Measurements from ENCODE around the gene TMEM62.
"Not testable (repeated sequence)": the region's sequence is repeated elsewhere in the genome, so short reads cannot be mapped to it uniquely, and the experiment has no call there.

Gene TMEM62

DNA sequence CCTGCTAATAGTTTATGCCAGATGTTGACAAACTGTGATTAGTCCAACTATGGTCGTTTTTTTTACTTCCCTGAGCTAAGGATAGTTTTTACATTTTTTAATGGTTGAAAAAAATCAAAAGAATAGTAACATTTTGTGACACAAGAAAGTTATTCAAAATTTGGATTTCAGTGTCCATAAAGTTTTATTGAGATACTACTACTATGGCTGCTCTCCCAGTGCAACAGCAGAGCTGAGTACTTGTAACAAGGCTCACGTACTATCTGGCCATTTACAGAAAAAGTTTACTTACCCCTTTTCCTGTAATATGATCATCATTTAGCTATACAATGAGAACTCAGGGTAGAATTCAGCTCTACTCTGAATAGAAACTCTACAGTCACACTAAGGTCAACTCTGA lies 11.5 kb upstream of the TMEM62 start:
- DNase-seq (ENCODE audit: low read depth in 3 of 3, low spot score in 1 of 3): no peak

DNA sequence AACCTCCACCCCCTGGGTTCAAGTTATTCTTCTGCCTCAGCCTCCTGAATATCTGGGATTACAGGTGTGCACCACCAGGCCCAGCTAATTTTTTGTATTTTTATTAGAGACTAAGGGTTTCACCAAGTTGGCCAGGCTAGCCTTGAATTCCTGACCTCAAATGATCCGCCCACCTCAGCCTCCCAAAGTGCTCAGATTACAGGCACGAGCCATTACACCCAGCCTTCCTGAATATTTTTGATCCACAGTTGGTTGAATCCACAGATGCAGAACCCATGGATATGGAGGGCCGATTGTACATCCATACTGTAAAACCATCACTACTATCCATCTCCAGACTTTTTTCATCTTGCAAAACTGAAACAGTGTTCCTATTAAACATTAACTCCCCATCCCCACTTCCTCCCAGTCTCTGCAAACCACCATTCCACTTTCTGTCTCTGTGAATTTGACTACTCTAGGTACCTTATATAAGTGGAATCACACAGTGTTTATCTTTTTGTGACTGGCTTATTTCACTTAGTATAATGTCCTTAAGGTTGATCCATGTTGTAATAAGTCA lies 8.2 kb upstream of the TMEM62 start:
- DNase-seq (ENCODE audit: low read depth in 3 of 3, low spot score in 1 of 3): no peak

DNA sequence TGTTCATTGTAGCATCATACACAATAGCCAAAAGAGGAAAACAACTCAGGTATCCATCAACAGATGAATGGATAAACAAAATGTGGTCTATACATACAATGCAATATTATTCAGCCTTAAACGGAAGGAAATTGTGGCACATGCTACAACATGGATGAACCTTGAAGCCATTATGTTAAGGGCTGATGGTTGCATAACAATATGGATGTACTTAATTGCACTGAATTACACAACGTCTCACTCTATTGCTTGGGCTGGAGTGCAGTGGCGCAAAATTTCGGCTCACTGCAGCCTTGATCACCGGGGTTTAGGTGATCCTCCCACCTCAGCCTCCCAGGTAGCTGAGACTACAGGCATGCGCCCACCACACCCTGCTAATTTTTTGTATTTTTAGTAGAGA lies 7.0 kb upstream of the TMEM62 start:
- no peak for DNase-seq (ENCODE audit: low read depth in 3 of 3, low spot score in 1 of 3)

DNA sequence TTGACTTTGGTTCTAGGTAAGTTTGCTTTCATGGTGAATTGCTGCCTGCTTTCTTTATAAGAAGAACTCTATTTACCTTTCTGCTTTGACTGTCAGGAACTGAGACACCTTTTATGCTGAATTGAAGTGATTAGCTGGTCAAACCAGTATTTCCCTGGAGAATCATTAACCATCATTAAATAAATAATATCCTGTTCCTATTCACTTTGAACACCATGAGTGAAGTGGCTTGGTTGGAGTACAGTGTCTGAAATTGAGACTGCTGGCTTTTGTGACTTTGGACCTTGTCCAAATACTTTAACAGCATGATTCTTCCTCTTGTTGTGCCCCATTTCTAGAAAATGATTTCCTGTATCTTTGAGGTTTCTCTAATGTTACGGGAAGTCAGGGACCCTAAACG lies 5.6 kb upstream of the TMEM62 start:
- no peak for DNase-seq (ENCODE audit: low read depth in 3 of 3, low spot score in 1 of 3)

DNA sequence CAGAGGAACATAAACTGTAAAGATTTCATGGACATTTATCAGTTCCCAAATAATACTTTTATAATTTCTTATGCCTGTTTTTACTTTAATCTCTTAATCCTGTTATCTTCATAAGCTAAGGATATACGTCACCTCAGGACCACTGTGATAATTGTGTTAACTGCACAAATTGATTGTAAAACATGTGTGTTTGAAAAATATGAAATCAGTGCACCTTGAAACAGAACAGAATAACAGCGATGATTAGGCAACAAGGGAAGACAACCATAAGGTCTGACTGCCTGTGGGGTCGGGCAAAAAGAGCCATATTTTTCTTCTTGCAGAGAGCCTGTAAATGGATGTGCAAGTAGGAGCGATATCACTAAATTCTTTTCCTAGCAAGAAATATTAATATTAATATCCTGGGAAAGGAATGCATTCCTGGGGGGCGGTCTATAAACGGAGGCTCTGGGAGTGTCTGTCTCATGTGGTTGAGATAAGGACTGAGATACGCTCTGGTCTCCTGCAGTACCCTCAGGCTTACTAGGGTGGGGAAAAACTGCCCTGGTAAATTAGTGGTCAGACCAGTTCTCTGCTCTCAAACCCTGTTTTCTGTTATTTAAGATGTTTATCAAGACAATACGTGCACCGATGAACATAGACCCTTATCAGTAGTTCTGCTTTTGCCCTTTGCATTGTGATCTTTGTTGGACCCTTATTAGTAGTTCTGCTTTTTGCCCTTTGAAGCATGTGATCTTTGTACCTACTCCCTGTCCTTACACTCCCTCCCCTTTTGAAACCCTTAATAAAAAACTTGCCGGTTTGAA lies 5.0 kb upstream of the TMEM62 start:
- DNase-seq (ENCODE audit: low read depth in 3 of 3, low spot score in 1 of 3): not testable (repeated sequence)

DNA sequence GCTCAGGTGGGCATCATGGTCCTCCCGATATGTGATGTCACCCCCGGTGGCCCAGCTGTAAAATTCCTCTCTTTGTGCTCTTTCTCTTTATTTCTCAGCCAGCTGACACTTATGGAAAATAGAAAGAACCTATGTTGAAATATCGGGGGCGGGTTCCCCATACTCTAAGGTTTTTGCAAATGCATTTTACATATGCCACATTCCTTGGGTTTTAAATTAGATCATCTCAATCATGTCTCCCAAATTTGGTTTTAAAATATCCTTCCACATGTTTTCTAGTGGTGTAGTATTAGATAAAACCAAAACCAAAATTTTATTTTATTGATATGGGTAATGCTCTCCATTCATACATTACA lies 4.4 kb upstream of the TMEM62 start:
- no peak for DNase-seq (ENCODE audit: low read depth in 3 of 3, low spot score in 1 of 3)

DNA sequence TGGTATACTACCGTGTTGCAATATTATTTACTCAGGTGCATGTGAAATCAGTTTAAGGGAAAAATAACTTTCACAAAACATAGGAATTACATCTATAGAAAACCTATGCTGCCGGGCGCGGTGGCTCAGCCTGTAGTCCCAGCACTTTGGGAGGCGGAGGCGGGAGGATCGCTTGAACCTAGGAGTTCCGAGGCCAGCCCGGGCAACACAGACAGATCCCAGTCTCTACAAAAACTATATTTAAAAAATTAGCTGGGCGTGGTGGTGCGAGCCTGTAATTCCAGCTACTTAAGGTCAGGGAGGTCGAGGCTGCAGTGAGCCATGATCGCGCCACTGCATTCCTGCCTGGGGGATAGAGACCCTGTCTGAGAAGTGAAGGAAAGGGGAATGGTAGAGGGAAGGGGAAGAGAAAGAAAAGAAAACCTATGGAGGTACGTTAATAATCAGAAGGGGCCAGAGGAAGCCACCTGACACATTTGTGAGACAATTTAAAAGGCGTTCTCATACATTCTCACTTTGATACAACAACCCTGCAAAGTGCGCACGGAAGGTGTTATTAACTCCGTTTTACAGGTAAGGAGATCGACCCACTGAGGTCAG lies 456 bp upstream of the TMEM62 start:
- DNase-seq (ENCODE audit: low read depth in 3 of 3, low spot score in 1 of 3): no peak

DNA sequence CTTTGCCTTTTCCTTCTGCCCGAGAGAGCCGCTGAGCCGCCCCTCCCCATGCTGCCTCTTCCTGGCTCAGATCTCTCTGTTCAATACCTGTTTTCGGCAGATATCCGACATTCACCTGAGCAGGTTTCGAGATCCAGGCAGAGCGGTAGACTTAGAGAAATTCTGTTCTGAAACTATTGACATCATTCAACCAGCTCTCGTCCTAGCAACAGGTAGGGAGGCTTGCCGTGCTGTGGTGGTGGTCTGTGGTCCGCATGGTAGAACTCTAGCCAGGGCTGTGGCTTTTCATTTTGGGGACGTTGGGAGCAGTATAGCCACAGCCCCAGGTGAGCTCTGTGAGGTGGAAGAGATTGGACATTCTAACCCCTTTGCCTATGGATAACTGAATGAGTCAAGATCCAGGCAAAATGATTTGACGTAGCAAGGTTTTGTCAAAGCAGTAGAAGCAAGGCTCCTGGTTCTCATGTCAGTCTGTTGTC lies 810 bp downstream of the TMEM62 start:
- DNase-seq (ENCODE audit: low read depth in 3 of 3, low spot score in 1 of 3): no peak

DNA sequence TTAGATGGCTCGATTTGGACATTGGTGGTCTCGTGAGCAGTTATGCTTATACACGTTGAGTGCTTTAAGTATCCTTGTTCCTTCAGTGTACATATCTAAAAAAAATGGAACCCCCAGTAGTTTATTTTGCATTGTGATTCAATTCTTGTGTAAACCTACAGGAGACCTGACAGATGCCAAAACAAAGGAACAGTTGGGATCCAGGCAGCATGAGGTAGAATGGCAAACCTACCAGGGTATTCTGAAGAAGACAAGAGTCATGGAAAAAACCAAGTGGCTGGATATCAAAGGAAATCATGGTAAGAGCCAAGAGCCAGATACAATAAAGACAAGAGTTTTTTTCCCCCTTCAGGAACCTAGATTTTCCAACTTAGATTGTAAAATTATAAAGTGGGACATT lies 2.0 kb downstream of the TMEM62 start:
- no peak for DNase-seq (ENCODE audit: low read depth in 3 of 3, low spot score in 1 of 3)

DNA sequence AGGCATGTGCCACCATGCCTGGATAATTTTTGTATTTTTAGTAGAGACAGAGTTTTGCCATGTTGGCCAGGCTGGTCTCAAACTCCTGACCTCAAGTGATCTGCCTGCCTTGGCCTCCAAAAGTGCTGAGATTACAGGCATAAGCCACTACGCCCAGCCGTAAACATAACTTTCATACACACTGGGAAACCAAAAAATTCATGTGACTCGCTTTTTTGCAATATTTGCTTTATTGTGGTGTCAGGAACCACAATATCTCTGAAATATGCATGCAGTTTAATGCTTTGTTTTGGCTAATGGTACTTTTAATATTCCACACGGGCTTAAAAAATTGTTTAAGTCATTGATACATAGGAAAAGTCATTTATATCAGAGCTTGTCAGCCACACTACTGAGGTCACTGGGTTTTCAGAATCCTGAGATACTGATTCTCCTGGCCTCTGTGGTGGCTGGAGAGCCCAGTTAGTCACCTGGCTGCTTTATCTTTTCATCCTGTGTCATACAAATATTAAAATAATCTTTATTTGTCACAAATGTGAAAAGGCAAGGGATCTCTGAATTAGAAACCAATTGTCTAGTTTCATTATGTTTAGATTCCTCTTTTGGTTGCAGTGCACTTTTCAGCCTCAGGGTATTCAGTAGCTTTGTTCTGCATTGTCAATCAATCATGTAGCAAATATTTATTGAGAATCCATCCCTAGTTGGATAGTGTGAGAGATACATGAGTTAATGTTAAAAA lies 10.0 kb downstream of the TMEM62 start:
- no peak for DNase-seq (ENCODE audit: low read depth in 3 of 3, low spot score in 1 of 3)

DNA sequence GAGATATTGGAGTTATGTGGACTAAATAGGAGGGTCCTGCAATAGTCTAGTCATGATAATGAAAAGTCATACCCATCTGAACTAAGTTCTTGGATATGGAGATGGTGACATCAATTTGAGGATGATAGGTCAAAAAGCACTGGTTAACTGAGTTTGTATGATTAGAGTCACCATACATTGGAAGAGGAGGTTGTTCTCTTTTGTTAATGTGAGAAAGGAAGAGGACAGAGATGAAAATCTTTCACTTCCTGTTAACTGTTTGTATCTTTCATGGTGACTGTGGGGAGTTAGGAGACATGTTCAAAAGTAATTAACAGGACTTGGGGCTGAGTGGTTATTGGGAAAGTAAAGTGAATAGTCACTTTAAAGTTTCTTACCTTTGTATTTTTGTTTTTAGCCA lies 11.1 kb downstream of the TMEM62 start:
- DNase-seq (ENCODE audit: low read depth in 3 of 3, low spot score in 1 of 3): no peak

DNA sequence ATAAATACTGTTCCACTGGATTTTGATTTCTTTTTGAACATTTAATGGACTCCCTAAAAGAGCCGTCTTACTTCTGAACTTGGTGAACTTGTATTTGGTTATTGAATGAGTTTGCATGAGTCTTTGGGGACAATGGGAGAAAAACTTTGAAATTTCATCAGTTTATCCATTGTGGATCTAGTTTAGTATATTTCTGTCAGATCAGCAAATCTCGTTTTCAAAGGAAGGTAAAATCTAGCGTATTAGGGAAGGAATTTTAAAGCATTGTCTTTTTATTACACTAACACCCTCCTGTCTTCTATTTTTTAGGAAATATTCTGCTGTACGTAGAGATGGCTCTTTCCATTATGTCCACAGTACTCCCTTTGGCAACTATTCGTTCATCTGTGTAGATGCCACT lies 12.8 kb downstream of the TMEM62 start:
- DNase-seq (ENCODE audit: low read depth in 3 of 3, low spot score in 1 of 3): no peak

DNA sequence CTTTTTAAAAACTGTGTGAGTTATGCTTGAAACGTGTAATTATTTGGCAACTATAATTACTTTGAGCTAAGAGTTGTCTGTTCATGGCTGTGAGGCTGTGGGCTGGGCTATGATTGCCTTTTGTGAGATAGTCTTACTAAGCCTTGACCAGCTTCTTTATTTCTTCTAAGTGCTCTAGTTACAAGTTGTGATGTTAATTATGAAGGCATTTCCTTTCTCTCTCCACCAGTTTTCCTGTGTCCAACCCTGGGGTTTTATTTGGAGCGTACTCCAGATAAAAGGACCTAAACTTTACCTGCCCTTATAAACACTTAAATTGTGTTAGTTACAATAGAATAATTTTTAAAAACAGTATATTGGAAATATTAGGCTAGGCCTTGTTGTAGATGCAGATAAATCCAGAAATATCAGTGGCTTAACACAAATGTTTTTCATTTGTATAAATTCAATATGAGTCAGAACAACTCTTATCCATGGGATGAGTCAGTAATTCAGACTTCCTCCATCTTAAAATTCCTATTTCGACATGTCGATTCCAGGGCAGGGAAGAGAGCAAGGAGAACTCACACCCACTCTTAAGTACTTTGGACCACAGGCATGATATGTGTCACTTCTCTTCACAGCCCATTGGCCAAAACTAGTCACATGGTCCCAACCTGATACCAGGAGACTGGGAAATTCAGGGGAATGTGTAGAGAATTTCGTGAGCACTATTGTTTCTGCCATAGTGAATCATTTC lies 17.0 kb downstream of the TMEM62 start:
- no peak for DNase-seq (ENCODE audit: low read depth in 3 of 3, low spot score in 1 of 3)

DNA sequence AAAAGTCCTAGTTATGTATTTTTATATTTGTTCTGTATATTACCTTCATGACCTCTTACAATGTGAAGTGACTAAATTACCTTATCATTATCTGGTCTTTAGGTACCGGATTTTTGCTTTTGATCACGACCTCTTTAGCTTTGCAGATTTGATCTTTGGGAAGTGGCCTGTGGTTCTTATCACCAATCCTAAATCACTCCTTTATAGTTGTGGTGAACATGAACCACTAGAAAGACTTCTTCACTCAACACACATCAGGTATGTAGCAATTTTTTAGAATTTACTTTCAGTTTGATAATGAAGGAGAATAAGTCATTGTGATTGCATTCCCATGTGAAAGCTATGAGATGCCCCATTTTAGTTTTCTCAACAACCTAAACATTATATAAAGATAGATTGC lies 18.3 kb downstream of the TMEM62 start:
- DNase-seq (ENCODE audit: low read depth in 3 of 3, low spot score in 1 of 3): no peak

DNA sequence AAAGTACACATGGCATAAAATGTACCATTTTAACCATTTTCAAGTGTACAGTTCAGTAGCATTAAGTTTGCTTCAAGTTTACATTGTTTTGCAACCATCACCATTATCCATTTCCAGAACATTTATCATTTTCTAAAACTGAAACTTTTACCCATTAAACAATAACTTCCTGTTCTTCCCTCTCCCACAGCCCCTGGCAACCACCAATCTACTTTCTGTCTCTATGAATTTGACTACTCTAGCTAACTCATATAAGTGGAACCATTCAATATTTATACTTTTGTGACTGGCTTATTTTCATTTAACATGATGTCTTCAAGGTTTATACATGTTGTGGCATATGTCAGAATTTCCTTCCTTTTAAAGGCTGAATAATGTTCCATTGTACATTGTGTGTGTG lies 19.9 kb downstream of the TMEM62 start:
- DNase-seq (ENCODE audit: low read depth in 3 of 3, low spot score in 1 of 3): no peak

DNA sequence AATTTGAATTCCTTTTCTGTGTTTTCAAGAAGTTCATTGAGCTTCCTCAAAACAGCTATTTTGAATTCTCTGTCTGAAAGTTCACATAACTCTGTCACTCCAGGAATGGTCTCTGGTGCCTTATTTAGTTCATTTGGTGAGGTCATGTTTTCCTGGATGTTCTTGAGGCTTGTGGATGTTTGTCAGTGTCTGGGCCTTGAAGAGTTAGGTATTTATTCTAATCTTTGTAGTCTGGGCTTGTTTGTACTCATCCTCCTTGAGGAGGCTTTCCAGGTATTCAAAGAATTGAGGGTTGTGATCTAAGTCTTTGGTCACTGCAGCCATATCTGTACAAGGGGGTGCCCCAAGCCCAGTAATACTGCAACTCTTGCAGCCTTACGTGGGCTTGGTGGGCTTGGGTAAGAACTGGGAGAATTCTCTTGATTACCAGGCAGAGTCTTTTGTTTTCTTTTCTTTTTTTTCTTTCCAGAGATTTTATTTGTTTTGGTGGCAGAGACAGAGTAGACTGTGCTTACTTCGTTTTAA lies 32.5 kb downstream of the TMEM62 start:
- no peak for DNase-seq (ENCODE audit: low read depth in 3 of 3, low spot score in 1 of 3)

DNA sequence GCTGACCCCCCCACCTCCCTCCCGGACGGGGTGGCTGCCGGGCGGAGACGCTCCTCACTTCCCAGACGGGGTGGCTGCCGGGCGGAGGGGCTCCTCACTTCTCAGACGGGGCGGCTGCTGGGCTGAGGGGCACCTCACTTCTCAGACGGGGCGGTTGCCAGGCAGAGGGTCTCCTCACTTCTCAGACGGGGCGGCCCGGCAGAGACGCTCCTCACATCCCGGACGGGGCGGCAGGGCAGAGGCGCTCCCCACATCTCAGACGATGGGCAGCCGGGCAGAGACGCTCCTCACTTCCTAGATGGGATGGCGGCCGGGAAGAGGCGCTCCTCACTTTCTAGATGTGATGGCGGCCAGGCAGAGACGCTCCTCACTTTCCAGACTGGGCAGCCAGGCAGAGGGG lies 33.9 kb downstream of the TMEM62 start:
- DNase-seq (ENCODE audit: low read depth in 3 of 3, low spot score in 1 of 3): not testable (repeated sequence)

DNA sequence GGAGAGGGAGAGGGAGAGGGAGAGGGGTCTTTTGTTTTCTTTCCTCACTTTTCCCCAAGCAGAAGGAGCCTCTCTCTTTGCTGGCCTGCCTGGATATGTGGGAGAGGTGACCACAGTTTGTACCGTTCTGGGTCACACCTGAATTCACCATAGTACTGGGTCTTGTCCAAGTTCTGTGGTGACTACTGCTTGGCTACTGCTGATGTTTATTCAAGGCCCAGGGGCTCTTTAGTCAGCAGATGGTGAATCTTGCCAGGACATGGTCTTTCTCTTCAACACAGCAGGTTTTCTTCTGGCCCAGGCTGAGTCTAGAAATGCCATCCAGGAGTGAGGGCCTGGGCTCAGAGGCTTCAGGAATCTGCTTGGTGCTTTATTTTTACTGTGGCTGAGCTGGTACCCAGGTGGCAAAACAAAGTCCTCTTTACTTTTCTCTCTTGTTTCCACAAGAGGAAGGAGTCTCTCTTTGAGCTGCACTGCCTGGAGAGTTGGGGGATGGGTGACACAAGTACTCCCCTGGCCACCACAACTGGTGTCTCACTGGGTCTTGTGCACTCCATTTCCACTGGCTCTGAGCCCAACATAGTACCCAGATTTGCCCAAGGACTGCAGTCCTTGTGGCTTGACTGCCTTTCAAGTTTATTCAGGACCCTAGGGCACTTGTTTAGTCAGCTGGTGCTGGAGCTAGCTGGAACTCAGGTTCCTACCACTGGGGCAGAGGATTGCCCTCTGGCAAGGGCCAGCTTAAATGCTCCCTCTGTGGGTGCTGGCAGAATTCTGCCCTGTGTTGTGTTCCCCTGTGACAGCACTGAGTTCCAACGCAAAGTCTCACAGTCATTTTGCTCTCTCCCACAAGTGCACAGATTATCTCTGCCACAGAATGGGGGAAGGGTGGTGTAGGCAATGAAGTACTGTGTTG lies 35.1 kb downstream of the TMEM62 start:
- DNase-seq (ENCODE audit: low read depth in 3 of 3, low spot score in 1 of 3): no peak

DNA sequence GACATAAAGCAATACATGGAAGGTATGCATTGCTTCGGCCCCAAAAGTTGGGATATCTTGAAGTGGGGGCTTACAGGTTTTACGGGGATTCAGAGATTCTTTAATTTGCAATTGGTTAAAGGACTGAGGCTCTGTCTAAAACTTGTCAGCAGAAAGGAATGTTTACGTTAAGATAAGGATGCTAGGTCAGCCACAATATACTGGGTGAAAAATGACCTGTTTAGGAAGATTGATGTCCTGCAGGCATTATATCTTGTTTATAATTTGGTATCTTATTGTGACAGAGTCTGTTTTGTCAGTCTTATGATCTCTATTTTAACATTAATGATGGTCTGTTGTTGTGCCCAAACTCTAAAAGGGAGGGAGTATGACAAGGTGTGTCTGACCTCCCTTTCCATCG lies 36.5 kb downstream of the TMEM62 start:
- DNase-seq (ENCODE audit: low read depth in 3 of 3, low spot score in 1 of 3): no peak
